Activated effector memory CD4-positive, alpha-beta T cell treated with Interleukin-2 at 50 U/mL for 16 hours (primary cell): ENCODE results near the gene GNAO1.

Experiments
- DNase-seq: peaks from one replicate; pipeline ENCODE4 v3.0.0-alpha.2; 2020

The GNAO1 gene

GRCh38 chr16:56337858-56338325 is 146.6 kb downstream of the GNAO1 start:
- no peak for DNase-seq

- no peak for DNase-seq
Observed at GRCh38 chr16:56338566-56339318, 147.5 kb downstream of the GNAO1 start.

GRCh38 chr16:56339431-56340195 is 148.3 kb downstream of the GNAO1 start:
- DNase-seq: no peak

GRCh38 chr16:56340416-56340815 is 149.1 kb downstream of the GNAO1 start:
- DNase-seq: no peak

GRCh38 chr16:56340864-56341365 is 149.6 kb downstream of the GNAO1 start:
- no peak for DNase-seq

GRCh38 chr16:56341656-56342399 is 150.5 kb downstream of the GNAO1 start:
- DNase-seq: no peak

- no peak for DNase-seq
Observed at GRCh38 chr16:56343661-56344517, 152.6 kb downstream of the GNAO1 start.

- no peak for DNase-seq
Observed at GRCh38 chr16:56344518-56345405, 153.5 kb downstream of the GNAO1 start.

GRCh38 chr16:56345406-56346050 is 154.2 kb downstream of the GNAO1 start:
- DNase-seq: no peak

- DNase-seq: no peak
Observed at GRCh38 chr16:56346131-56346890, 155.0 kb downstream of the GNAO1 start.

GRCh38 chr16:56347166-56347565 is 155.9 kb downstream of the GNAO1 start:
- no peak for DNase-seq

- no peak for DNase-seq
Observed at GRCh38 chr16:56347670-56348069, 156.4 kb downstream of the GNAO1 start.

- DNase-seq: no peak
Observed at GRCh38 chr16:56348168-56349085, 157.1 kb downstream of the GNAO1 start.

- no peak for DNase-seq
Observed at GRCh38 chr16:56349086-56349415, 157.8 kb downstream of the GNAO1 start.

GRCh38 chr16:56349711-56350161 is 158.4 kb downstream of the GNAO1 start:
- no peak for DNase-seq

GRCh38 chr16:56350491-56351405 is 159.5 kb downstream of the GNAO1 start:
- no peak for DNase-seq

- DNase-seq: no peak
Observed at GRCh38 chr16:56351481-56351880, 160.2 kb downstream of the GNAO1 start.
